ENCODE results near the gene WNK2.

DNA sequence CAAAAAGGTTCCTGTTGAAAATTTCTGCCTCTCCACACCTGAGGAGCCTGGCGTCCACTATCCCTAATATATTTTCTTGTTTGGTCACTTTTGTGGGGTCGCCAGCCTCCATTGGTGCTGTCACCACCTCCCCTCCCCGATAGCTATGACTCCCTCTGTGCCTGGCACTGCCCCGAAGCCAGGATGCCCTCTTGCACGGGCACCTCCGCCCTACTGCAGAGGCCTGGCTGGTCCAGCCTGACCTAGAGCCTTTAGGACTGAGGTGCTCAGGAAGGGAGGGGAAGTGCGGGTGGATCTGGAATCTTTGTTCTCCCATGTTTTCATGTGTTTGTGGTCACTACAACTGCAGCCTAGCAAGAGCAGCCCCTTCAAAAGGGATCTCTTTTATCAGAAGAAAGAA lies 62.6 kb downstream of the WNK2 start:
- TF ChIP-seq, protein P1, sequence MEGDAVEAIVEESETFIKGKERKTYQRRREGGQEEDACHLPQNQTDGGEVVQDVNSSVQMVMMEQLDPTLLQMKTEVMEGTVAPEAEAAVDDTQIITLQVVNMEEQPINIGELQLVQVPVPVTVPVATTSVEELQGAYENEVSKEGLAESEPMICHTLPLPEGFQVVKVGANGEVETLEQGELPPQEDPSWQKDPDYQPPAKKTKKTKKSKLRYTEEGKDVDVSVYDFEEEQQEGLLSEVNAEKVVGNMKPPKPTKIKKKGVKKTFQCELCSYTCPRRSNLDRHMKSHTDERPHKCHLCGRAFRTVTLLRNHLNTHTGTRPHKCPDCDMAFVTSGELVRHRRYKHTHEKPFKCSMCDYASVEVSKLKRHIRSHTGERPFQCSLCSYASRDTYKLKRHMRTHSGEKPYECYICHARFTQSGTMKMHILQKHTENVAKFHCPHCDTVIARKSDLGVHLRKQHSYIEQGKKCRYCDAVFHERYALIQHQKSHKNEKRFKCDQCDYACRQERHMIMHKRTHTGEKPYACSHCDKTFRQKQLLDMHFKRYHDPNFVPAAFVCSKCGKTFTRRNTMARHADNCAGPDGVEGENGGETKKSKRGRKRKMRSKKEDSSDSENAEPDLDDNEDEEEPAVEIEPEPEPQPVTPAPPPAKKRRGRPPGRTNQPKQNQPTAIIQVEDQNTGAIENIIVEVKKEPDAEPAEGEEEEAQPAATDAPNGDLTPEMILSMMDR (IDR thresholded peaks at IDR 0.05; ENCODE audit: insufficient read depth, low read depth, low read length) = no peak
- no peak for TF ChIP-seq EZH2 (IDR thresholded peaks at IDR 0.05; ENCODE audit: insufficient read depth, low read length)
